NK-92 treated with Interleukin-12 subunit alpha and Interleukin-12 subunit beta, amount 100 ng/mL, for 24 hours (cell line): Measurements from ENCODE around the gene CEP164.

Source experiments
- DNase-seq: peaks from one replicate; lab custom pipeline; 2025; lab: John Stamatoyannopoulos, UW

Gene CEP164

GRCh38 chr11:117366248-117366647, 38.6 kb downstream of the CEP164 start:
- DNase-seq: no peak

GRCh38 chr11:117366875-117367274, 39.2 kb downstream of the CEP164 start:
- no peak for DNase-seq

- DNase-seq: no peak
Observed at GRCh38 chr11:117369534-117369933, 41.9 kb downstream of the CEP164 start.

DNA sequence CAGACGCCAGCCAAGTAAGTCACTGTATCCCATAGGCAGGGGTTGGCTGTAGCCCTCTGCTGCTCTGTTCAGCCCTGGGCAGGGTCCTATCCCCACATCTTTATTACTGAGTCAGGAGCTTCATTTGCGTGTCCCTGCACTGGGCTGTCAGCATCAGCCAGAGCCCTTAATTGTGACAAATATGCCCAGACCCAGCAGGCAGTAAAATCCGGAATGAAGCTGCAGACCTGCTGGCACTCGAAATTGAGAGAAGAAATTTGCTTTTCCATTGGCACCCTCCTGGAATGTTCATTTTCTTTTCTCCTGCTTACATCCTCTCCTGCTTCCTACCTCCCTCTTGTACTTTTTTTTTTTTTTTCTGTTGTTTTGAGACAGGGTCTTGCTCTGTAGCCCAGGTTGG, 43.8 kb downstream of the CEP164 start:
- DNase-seq: no peak

GRCh38 chr11:117374316-117375055, 46.8 kb downstream of the CEP164 start:
- DNase-seq: no peak

GRCh38 chr11:117375960-117376359, 48.3 kb downstream of the CEP164 start:
- DNase-seq: no peak

- DNase-seq: no peak
Observed at GRCh38 chr11:117376517-117376916, 48.9 kb downstream of the CEP164 start.

GRCh38 chr11:117378976-117379865, 51.6 kb downstream of the CEP164 start:
- no peak for DNase-seq

DNA sequence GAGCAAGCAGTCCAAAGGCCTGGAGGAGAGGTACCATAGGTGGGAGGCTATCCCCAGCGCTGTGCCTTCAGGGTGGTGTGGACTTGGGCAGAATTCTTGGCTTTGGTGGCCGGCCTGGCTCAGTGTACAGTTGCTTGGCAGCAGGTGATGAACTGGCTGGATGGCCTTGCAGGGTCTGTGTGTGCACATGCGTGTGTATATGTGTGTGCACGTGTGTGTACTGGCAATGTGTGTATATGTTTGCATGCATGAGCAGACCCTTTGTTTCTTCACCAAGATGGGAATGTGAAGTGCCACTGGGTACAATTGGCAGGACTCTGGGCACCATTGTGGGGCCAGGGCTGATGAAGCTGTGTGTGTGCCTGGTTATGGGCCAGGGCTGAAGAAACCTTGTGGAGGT, 53.0 kb downstream of the CEP164 start:
- DNase-seq: no peak

DNA sequence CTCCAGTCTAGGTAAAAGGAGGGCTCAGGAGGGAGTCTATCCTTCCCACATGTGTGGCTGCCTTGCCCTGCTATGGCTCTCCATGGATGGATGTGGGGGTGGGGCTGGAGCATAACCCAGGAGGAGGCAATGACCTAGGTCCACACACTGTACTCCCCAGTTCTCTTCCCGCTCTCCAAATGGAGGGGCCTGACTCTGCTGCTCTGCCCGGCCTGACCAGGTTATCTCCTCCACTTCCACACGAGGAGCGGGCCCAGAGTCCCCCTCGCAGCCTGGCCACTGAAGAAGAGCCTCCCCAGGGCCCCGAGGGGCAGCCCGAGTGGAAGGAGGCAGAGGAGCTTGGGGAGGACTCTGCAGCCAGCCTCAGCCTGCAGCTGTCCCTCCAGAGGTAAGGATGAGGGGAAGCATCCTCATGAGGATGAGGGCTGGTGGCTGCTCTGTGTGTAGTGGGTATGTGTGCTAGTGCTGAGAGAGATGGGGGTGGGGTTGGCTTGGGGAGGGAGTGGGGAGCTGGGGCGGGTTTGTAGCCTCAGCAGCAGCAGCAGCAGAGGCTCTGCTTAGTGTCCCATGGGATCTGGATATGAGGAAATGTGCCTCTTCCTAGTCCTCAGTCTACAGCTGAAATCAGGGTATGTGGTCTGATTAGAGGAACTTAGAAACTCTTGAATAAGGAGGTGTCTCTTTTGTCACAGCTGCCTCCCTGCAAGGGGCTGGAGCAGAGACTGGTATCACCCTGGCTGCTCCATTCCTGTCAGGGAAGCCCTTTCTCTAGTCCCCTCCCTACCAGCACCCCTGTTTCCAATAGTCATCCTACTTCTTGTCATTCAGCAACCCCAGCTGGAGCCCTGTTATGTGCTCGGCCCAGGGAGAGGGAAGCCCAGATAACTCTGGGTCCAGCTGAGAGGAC, 54.1 kb downstream of the CEP164 start:
- DNase-seq: no peak

- no peak for DNase-seq
Observed at GRCh38 chr11:117382746-117383145, 55.1 kb downstream of the CEP164 start.

- DNase-seq: no peak
Observed at GRCh38 chr11:117384045-117384444, 56.4 kb downstream of the CEP164 start.

DNA sequence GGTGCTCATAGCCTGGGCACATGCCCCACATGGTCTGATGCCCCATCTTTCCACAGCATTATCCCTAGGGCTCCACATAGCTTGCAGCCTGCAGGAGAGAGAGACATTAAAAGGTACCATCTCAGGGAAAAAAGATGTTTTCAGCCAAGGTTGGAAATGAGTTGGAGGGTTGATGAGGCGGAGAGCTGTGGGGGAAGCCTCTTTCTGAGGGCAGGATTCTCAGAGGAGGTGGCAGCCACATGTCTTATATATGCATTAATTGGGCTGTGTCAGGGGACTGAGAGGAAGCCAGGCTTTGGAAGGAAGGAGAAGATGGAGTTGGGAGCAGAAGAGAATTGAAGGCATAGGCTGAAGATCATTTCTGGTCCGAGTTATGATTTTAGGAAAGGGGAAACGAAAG, 57.8 kb downstream of the CEP164 start:
- no peak for DNase-seq

- no peak for DNase-seq
Observed at GRCh38 chr11:117385906-117386305, 58.3 kb downstream of the CEP164 start.

DNA sequence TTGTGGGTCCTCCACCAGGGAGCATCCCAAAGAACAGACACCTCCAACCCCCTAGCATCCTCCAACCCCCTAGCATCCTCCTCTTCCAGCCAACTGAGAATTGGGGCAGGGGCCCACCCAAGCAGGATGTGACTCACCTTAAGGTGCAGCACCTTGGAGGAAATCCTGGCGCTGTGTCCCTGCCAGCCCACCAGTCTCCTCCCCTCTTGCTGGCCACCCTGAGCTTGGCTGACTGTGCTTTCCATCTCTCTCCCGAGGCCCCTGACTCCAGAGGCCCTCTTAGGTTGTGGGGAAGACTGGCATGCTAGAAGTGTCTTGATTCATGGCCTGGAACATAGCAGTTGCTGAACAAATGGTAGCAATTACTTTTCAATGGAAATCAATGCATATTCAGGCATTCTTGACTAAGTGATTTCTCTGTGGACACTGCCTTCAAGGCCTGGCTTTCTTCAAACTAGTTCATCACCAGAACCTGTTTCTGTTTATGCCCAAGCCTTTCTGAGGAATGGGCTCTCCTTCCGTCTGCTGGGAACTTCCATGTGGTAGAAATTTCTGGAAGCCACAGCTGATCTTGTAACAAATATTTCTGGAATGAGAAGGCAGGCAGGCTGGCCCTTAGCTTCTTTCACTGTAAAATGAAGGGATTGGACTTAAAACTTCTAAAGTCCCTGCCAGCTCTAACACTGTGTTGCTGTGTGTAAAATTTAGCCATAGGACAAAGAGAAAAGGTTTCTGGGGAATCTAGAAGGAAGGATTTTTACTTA, 60.5 kb downstream of the CEP164 start:
- DNase-seq: no peak

- no peak for DNase-seq
Observed at GRCh38 chr11:117390743-117391142, 63.1 kb downstream of the CEP164 start.

GRCh38 chr11:117391181-117391580, 63.5 kb downstream of the CEP164 start:
- no peak for DNase-seq

- no peak for DNase-seq
Observed at GRCh38 chr11:117392001-117392690, 64.5 kb downstream of the CEP164 start.

GRCh38 chr11:117392979-117393378, 65.3 kb downstream of the CEP164 start:
- no peak for DNase-seq

DNA sequence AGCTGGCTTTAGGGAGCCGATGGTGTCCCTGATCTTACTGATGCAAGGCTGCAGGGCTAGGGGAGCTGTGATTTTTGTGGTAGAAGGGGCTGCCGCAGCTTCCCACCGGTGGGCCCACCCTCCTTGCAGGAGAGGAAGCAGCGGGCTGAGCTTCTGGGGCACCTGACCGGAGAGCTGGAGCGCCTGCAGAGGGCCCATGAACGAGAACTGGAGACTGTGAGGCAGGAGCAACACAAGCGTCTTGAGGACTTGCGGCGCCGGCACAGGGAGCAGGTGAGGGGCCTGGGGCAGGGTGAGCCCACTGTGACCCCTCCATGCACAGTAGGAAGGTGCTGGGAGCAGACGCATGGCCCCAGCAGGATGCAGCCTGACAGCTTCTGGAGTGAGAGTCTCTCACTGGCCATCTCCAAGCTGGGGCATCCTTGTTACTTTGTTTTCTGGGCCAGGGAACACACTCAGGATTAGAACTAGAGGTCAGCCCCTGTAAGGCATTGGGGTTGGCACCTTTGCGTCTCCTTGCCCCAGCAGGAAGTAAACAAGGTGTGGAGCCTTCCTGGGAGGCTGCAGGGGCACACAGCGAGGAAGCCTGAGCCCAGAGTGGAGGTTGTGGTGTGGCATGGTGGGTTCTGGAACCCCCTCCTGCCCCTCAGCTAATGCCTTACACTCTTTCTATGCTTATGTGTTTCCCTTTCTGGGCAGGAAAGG, 66.7 kb downstream of the CEP164 start:
- DNase-seq: no peak
